GM23338 (cell line): ENCODE data around the gene TSFM. TPM values are rescaled to one million over a fixed set of nuclear protein-coding genes. Genes with fewer than 3 reads are reported as not detected.

Experiments used
- ATAC-seq: fragments of 200-7000 bp; cut with Tn5 transposase; 3 replicates; pipeline ENCODE4 v1.9.1; 2020
- DNase-seq: peaks from one replicate; pipeline ENCODE4 v3.0.0-alpha.2; 2015; ENCODE audit warnings: low spot score
- H2AFZ ChIP-seq: fragments of 200-600 bp; sonication (generic); 2 replicates; pipeline ENCODE4 v1.8.0; 2016; ENCODE audit warnings: antibody characterized with exemption, mild to moderate bottlenecking, moderate library complexity
- H3F3A ChIP-seq: fragments of 200-600 bp; sonication (generic); replicated peaks from 2 replicates; pipeline ENCODE4 v1.8.0; 2017; ENCODE audit warnings: antibody characterized with exemption, mixed run types, low read depth
- H3K27ac ChIP-seq: fragments of 200-600 bp; sonication (generic); 2 replicates; pipeline ENCODE4 v1.6.1; 2016; ENCODE audit warnings: low read depth
- H3K27me3 ChIP-seq: fragments of 200-600 bp; sonication (generic); 2 replicates; pipeline ENCODE4 v1.8.0; 2016; ENCODE audit warnings: mild to moderate bottlenecking, mixed run types, moderate library complexity; ENCODE audit not compliant: insufficient read depth
- H3K36me3 ChIP-seq: fragments of 200-600 bp; sonication (generic); 2 replicates; pipeline ENCODE4 v1.8.0; 2016; ENCODE audit warnings: mild to moderate bottlenecking; ENCODE audit not compliant: insufficient read depth
- H3K4me1 ChIP-seq: fragments of 200-600 bp; sonication (generic); 2 replicates; pipeline ENCODE4 v1.8.0; 2016; ENCODE audit warnings: mild to moderate bottlenecking, moderate library complexity; ENCODE audit not compliant: insufficient read depth
- H3K4me2 ChIP-seq: fragments of 200-600 bp; sonication (generic); 2 replicates; pipeline ENCODE4 v1.7.1; 2017; ENCODE audit warnings: mixed run types
- H3K4me3 ChIP-seq: fragments of 200-600 bp; sonication (generic); 2 replicates; pipeline ENCODE4 v1.6.1; 2016; ENCODE audit warnings: mixed run types
- H3K79me2 ChIP-seq: fragments of 200-600 bp; sonication (generic); replicated peaks from 2 replicates; pipeline ENCODE4 v1.8.0; 2017; ENCODE audit warnings: mild to moderate bottlenecking; ENCODE audit not compliant: insufficient read depth
- H3K9me2 ChIP-seq: fragments of 200-600 bp; sonication (generic); 2 replicates; pipeline ENCODE4 v1.8.0; 2017; ENCODE audit not compliant: insufficient read depth
- H4K20me1 ChIP-seq: fragments of 200-600 bp; sonication (generic); replicated peaks from 2 replicates; pipeline ENCODE4 v1.8.0; 2017; ENCODE audit warnings: mild to moderate bottlenecking; ENCODE audit not compliant: insufficient read depth
- H3K27ac Mint-ChIP-seq: 2 replicates; pipeline ENCODE4 v1.8.0; 2020; ENCODE audit warnings: inconsistent platforms, mild to moderate bottlenecking, moderate library complexity, mixed read lengths
- H3K27me3 Mint-ChIP-seq: 3 replicates; pipeline ENCODE4 v1.8.0; 2022; ENCODE audit warnings: low read depth, mild to moderate bottlenecking, moderate library complexity, mixed read lengths, inconsistent platforms; ENCODE audit not compliant: insufficient read depth, poor library complexity
- H3K36me3 Mint-ChIP-seq: 3 replicates; pipeline ENCODE4 v1.8.0; 2021; ENCODE audit warnings: low read depth, mild to moderate bottlenecking, inconsistent platforms, moderate library complexity, mixed read lengths
- H3K4me1 Mint-ChIP-seq: 3 replicates; pipeline ENCODE4 v1.8.0; 2020; ENCODE audit warnings: mild to moderate bottlenecking, inconsistent platforms, mixed read lengths
- H3K4me3 Mint-ChIP-seq: 3 replicates; pipeline ENCODE4 v1.8.0; 2021; ENCODE audit warnings: moderate library complexity, mild to moderate bottlenecking, inconsistent platforms, mixed read lengths
- H3K9me3 Mint-ChIP-seq: 3 replicates; pipeline ENCODE4 v1.8.0; 2020; ENCODE audit warnings: moderate library complexity, mild to moderate bottlenecking, inconsistent platforms, mixed read lengths
- EZH2 ChIP-seq: fragments of 200-600 bp; sonication (generic); IDR thresholded peaks from one replicate; pipeline ENCODE4 v1.8.0; 2017; ENCODE audit warnings: antibody characterized with exemption, mild to moderate bottlenecking, low read depth; ENCODE audit not compliant: unreplicated experiment
- EZH2phosphoT487 ChIP-seq: fragments of 200-600 bp; sonication (generic); IDR thresholded peaks from one replicate; pipeline ENCODE4 v1.8.1; 2018; ENCODE audit warnings: antibody characterized with exemption; ENCODE audit not compliant: unreplicated experiment
- NANOG ChIP-seq: IDR thresholded peaks from 2 replicates; pipeline ENCODE4 v1.6.1; 2016; ENCODE audit warnings: antibody characterized with exemption, borderline replicate concordance
- POLR2AphosphoS5 ChIP-seq: IDR thresholded peaks from 2 replicates; pipeline ENCODE4 v1.6.1; 2016; ENCODE audit warnings: antibody characterized with exemption, low read depth
- STAT1 ChIP-seq: IDR thresholded peaks from one replicate; pipeline ENCODE4 v1.6.1; 2016; ENCODE audit warnings: antibody characterized with exemption; ENCODE audit not compliant: unreplicated experiment
- ZNF462 ChIP-seq: fragments of 250-450 bp; sonication (Bioruptor Pico); IDR thresholded peaks from 2 replicates; pipeline ENCODE4 v1.5.0; 2020; ENCODE audit warnings: mild to moderate bottlenecking, moderate library complexity
- polyA plus RNA-seq: library from polyadenylated mRNA; unstranded; fragments of >200 nt; fragmentation: Nextera tagmentation; extraction: Ambion mirVana; gene quantifications from 2 replicates; pipeline ENCODE4 v1.2.1, GENCODE V29; 2016
- total RNA-seq: library from RNA; depleted of rRNA; stranded (reverse); fragments of >200 nt; shearing (Covaris generic); gene quantifications from 2 replicates; pipeline ENCODE4 v1.2.3, GENCODE V29; 2014
- TF ChIP-seq, protein P1 (sequence below): IDR thresholded peaks from 2 replicates; pipeline ENCODE4 v1.6.1; 2016; ENCODE audit warnings: antibody characterized with exemption

The TSFM gene
- total and polyA plus RNA-seq, 2 experiments from 2014 or later, result 29.5 to 43.1 TPM

- Histone ChIP-seq H2AFZ (no peak overlapping the region), H3F3A (no peaks in the 10 kb centered on the region; the same call in 1 of the 2 replicates), H3K79me2 (no peaks in the 10 kb centered on the region), H3K27me3 (no peaks in the 10 kb centered on the region), H3K36me3 (no peaks in the 10 kb centered on the region), H3K4me2 (no peak overlapping the region), H4K20me1 (no peaks in the 10 kb centered on the region), H3K9me2 (no peaks in the 10 kb centered on the region; the same call in 1 of the 2 replicates), H3K4me3 (no peak overlapping the region), H3K4me1 (0 out of 2 replicates have a peak, but pooled peaks cover 5% of the 10 kb centered on the region), H3K27ac (no peak overlapping the region)
- Mint-ChIP-seq H3K4me3 (no peak overlapping the region), H3K4me1 (peaks cover 11% of the 10 kb centered on the region), H3K36me3 (peaks cover 4% of the 10 kb centered on the region), H3K27ac (no peak overlapping the region), H3K27me3 (peaks cover 9% of the 10 kb centered on the region), H3K9me3 (no peaks in the 10 kb centered on the region)
- no peak for TF ChIP-seq NANOG
- TF ChIP-seq, protein P1, sequence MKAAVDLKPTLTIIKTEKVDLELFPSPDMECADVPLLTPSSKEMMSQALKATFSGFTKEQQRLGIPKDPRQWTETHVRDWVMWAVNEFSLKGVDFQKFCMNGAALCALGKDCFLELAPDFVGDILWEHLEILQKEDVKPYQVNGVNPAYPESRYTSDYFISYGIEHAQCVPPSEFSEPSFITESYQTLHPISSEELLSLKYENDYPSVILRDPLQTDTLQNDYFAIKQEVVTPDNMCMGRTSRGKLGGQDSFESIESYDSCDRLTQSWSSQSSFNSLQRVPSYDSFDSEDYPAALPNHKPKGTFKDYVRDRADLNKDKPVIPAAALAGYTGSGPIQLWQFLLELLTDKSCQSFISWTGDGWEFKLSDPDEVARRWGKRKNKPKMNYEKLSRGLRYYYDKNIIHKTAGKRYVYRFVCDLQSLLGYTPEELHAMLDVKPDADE, result no peak
- no peak for TF ChIP-seq STAT1
- no peak for TF ChIP-seq EZH2
- TF ChIP-seq EZH2phosphoT487, result no peak
- TF ChIP-seq POLR2AphosphoS5, result no peak
- TF ChIP-seq ZNF462, result no peak
- ATAC-seq (no peak), DNase-seq (no peak)
These were observed 28.6 kb downstream of the TSFM start for GRCh38 chr12:57811028-57811755.
